Stimulated activated CD8-positive, alpha-beta memory T cell treated with anti-CD3 and anti-CD28 coated beads, Interleukin-7, amount 100 ng/mL, for 4 hours (primary cell): ENCODE data around the gene BCAS3.

Experiments used
- DNase-seq, 2 donors: peaks; one replicate each; pipeline ENCODE4 v3.0.0-alpha.2; 2020; ENCODE audit warnings: low read depth in 2 of 2

BCAS3 gene

DNA sequence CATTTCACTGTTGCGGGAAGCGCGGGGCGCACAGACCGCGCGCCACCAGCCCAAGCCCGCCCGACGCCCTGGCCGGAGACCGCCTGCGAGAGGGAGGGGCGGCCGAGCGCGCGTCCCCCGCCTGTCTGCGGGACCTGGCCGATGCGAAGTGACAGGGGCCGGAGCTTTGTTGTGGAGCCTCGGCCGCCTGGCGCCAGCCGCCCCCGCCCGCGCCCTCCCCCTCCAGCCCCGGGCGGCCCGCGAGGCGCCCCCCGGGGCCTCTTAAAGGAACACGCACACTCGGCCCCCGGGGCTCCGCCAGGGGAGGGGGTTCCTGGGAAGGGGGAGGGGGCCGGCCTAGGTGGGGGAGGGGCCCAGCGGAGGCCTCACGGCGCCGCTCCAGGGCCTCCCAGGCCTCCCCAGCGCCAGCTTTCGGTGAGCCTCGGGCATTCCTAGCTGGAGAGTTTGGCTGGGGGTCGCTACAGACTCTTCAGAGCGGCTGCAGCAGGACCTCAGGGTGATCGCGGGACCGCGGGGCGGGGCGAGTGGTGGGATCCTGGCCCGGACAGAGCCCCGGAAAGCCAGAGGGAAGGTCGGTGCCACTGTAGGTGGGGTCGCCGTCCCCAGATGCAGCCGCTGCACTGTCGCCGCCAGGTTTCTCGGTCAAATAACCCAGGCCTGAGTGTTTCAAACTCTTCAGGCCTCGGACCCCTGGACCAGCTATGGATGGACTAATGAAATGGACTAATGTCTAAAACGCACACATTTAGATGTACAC is 719.6 kb downstream of the BCAS3 start:
- DNase-seq, result no peak

GRCh38 chr17:61398721-61399130 is 721.1 kb downstream of the BCAS3 start:
- no peak for DNase-seq

GRCh38 chr17:61399131-61400065 is 721.7 kb downstream of the BCAS3 start, which contains the start of gene TBX2:
Gene TBX2 (plus strand): TSS chr17:61399843. CDS start chr17:61400177, 334 bp downstream.
- DNase-seq, result no peak

GRCh38 chr17:61400066-61400716 is 722.5 kb downstream of the BCAS3 start:
- no peak for DNase-seq

DNA sequence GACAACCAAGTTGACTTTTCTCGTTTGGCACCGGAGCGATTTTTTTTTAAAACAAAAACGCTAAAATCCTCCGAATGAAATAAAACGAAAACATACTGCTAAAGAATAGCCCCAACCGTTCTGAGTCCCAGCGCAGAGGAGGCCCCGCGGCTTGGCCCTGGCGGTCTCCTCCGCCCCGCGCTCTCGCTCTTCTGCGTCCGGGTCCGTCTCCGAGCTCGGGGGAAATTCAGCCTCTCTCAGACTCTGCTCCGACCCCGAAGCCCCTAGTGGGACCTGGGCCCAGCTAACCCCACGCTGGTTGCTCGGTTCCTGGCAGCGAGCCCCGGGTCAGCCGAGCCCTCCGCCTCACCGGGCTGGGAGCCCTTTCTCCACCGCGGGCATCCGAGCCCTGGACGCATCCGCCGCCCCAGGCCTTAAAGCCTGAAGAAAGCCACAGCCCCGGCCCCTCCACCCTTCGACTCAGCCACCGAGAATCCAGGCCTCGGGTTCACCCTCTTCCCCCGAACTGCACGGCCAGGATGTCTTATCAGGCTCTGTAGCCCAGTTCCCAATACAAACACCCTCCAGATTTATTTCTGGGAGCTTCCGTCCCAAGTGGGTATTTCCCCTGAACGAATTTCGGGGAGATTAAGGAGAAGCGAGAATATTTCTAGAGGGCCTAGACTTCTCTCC is 723.2 kb downstream of the BCAS3 start:
- no peak for DNase-seq

DNA sequence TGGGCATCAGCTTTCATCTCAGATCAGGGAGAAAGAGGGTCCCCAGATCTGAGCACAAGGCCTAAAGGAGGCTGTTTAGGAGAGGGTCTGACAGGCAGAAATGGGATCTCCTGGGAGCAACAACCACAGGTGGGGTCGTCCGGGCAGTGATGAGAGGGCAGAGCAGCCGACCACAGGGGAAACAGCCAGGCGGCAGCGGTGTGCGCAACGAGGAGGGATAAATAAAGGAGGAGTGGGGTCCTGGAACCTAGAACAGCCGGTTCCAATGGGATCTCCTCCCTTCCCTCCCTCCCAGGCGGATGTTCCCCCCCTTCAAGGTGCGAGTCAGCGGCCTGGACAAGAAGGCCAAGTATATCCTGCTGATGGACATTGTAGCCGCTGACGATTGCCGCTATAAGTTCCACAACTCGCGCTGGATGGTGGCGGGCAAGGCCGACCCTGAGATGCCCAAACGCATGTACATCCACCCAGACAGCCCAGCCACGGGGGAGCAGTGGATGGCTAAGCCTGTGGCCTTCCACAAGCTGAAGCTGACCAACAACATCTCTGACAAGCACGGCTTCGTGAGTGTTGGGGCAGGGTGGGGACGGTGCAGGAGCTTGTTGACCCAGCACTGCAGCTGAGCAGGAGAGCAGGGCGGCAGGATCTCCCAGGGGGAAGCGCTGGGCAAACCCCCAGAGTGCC is 723.9 kb downstream of the BCAS3 start:
- DNase-seq, result no peak

DNA sequence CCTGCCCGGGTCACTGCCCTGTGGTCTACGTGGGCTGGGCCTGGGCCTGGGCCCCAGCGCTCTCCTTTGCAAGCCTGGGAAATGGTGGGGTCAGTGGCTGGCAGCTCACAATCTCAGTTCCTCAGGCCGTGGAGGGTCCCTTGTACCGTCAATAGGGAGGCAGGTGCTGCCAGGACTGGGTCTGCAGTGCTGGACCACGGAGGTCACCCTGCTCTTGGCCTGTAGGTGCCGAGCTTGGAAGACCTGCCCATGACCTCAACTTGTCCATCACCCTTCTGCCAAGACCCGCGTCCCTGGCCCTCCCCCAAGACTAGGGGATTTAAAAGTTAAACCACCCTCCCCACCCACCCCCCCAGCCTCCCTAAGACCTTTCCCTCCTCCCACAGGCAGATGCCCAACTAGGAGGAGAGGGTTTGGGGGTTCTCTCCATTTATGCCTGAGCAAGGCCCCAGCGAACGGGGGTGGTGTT is 724.5 kb downstream of the BCAS3 start:
- no peak for DNase-seq

- no peak for DNase-seq
These were observed 725.5 kb downstream of the BCAS3 start for GRCh38 chr17:61402978-61403800.

GRCh38 chr17:61403801-61404662 is 726.4 kb downstream of the BCAS3 start:
- DNase-seq, result no peak

DNA sequence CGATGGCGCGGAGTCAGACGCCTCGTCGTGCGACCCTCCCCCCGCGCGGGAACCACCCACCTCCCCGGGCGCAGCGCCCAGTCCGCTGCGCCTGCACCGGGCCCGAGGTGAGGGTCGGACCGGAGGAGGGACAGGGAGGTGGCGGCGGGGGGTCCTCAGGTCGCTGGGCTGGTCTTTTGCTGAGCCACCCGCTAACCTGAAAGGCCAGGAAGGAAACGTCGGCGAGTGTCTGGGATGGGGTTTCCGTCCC is 726.9 kb downstream of the BCAS3 start:
- no peak for DNase-seq

GRCh38 chr17:61404913-61405685 is 727.4 kb downstream of the BCAS3 start:
- no peak for DNase-seq

DNA sequence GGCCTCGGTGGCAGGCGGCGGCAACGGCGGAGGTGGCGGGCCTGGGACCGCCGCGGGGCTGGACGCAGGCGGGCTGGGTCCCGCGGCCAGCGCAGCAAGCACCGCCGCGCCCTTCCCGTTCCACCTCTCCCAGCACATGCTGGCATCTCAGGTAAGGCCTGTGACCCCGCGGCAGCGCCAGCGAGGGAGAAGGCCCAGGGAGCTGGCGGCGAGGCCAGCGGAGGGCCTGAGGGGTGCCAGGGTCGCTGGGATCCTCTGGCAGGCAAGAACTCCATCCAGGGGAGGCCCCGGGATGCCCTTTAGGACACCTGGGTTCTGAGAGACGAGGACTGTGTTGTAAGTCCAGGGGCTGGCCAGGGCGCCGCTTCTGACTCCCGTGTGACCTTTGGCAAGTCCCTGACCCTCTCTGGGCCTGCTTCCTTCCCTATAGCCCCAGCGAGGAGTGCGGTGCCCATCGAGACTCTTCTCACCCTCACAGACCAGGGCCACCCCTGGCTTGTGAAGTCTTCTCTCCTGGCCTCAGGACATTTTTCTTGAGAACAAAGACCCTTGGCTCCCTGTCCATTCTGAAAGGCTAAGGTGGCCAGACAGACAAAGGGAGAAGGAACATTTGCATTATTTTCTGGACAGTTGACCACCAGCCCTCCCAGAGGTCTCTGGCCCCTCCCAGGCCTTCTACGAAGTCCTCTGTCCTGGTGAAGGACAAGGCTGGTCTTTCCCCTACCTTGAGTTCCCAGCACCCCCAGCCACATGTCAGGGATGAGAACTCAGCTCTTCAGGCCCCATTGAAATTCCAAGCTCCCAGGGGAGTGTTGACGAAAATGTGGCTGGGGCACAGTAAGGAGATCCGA is 728.3 kb downstream of the BCAS3 start:
- DNase-seq, result no peak

GRCh38 chr17:61406537-61406845 is 728.8 kb downstream of the BCAS3 start:
- DNase-seq, result no peak

GRCh38 chr17:61406971-61407911 is 729.6 kb downstream of the BCAS3 start:
- no peak for DNase-seq

DNA sequence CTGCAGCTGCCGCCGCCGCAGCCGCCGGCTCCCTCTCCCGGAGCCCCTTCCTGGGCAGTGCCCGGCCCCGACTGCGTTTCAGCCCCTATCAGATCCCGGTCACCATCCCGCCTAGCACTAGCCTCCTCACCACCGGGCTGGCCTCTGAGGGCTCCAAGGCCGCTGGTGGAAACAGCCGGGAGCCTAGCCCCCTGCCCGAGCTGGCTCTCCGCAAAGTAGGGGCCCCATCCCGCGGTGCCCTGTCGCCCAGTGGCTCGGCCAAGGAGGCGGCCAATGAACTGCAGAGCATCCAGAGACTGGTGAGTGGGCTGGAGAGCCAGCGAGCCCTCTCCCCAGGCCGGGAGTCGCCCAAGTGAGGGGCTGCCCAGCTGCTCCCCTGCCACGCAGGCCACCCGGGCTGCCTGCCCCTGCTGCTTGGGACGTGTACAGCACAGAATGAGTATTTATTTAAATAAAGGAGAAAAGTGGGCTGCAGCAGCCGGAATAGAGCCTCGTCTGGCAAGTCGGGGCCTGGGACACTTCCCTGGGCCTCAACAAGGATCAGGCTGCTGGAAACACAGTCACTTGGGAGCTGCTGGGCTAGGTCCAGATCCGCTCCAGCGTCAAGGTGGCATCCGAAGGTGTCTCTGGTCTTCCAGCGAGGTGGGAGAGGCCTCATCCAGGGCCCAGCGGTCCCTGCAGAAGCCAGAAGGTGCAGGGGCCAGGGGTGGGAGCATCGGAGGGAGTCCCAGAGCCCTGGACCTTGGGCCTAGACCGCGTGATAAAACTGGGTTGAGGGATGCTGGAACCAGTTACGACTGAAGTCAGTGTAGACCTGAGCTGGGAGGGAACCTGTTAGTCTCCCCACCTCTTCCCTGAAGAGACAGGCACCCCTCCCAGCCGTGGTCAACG is 730.7 kb downstream of the BCAS3 start:
- DNase-seq, result no peak
